8988T (cell line): Measurements from ENCODE around the gene GPR161.
"Not testable (repeated sequence)": the region's sequence is repeated elsewhere in the genome, so short reads cannot be mapped to it uniquely, and the experiment has no call there.

Source experiments
- DNase-seq: peaks from one replicate; pipeline ENCODE4 v3.0.0; 2011

The GPR161 gene

DNA sequence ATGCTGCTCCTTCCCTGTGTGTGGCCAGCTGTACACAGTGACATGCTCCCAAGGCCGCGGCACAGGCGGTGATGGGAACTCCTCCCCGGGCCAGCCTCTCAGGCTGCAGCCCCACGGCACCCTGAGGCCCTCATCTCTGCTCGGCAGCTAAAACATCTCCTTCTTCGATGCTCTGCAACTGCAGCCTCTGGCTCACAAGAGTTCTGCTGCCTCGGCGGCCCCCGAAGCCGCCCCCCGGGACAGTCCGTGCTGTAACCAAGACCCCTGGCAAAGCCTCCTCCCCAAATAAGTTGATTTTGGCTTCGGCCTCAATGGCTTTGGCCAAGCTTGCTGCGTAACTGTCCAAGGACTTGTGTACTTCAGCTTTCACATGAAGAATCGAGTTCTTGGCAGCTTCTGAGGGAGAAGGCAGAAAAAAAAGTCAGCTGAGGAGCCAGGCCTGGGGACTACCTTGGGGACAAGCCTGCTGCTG is 51.3 kb downstream of the GPR161 start:
- no peak for DNase-seq

DNA sequence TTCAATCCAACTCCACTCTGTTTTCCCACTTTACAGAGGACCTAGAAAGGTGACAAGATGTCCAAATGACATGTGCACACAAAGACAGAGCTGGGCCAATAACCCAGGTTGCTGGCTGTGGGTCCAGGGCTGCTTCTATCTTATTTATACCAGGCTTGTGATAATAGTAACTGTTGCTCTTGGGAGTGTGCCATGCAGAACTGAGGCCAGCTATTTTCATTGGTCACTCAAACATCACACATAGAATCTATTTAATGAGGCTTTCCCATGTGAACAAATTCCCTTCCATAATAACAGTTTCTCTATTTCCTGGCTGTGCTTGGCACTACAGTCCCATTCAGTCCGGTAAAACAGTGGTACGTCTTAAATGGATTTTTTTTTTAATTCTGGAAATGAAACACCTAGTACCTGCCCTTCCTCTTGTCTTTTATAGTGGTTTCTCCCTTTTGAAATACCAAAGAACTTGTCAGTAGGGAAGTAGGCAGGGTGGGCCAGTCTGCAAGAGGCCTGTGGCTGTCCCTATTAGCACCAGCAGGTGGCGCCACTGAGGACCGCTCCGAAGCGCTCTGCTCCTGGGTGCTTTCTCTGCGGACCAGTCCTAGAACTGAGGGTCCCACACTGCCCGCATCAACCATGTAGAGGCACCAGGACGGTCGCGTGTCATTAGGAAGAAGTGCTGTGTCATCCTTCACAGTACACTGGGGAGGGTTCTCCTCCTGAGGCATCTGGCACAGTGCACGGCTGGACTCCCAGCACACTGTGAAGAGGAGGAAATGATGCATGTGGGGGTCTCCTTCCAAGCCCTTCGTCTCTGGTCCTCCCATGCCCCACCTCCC is 52.1 kb downstream of the GPR161 start:
- DNase-seq = peak; percentile 66

DNA sequence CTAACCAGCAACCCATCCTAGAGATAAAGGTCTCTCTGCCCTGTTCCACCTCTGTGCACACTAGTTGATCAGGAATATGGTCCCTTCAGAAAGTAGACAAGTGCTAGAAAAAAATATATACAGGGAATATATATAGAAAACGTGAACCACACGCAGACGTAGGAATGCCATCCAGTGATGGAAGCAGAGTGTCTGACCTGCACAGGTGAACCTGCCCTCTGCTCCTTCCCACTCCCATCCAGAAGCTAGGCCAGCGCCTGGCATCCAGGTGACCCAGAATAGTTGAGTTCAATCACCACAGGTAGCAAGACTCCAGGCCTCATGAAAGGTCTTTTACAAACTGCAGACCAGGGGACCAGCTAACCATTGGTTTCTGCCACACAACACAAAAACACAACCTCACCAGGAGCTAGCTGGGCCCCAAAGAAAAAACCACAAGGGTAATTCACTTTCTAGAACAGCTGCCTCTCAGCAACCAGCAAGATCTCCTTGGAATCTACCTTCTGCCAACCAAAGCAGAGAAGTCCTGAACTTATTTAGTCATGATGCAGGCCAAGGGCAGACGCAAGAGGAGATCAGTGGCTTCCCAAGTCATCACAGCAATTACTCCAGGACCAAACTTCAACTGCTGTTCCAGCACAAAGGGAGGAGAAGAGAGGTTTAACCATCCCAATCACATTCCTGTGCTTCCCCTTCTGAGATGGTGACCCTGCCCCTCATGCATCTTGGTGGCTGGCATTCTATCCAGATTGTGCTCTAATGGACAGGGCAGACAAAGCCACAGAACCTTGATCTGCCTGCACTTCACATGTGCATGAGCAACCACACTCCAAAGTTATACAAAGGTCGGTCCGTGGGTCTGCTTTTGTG is 53.0 kb downstream of the GPR161 start:
- no peak for DNase-seq

DNA sequence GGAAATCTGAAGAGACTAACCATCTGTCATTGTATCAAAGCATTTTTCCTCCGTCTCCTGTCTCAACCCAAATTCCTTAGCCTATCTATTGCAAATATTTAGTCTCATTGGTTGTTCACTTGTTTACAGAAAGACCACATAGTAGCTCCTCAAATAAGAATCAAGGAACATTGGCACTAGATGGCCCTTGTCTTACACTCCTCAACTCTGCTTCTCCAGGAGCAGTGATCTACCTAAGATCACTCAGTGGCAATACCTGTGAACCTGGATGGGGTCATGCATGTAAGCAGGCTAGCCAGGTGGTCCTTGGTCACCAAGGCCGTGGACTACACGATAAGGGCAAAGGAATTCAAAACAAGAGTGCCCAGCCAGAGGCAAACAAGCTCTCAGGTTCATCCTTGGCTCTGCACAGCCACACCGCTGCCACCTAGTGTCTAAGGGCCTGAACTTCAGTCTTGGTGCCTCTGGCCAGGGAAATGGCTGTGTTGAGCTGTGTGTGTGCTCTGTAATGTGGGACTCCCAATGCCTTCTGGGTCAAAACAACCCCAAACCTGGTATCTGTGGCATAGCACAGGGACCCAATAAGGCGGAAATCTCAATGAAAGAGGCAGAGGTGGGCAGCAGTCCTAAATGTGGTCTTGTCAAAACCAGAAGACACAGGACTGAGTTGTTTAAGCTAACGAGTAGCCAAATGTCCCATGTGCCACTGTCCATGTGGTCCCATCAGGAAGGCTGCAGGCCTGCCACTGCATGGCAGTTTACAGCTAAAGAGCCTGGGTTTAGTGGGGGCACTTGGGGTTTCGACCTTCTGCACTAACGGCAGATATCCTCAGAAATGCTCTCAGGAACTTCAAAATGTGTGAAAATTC is 54.5 kb downstream of the GPR161 start:
- DNase-seq = peak; percentile 64

DNA sequence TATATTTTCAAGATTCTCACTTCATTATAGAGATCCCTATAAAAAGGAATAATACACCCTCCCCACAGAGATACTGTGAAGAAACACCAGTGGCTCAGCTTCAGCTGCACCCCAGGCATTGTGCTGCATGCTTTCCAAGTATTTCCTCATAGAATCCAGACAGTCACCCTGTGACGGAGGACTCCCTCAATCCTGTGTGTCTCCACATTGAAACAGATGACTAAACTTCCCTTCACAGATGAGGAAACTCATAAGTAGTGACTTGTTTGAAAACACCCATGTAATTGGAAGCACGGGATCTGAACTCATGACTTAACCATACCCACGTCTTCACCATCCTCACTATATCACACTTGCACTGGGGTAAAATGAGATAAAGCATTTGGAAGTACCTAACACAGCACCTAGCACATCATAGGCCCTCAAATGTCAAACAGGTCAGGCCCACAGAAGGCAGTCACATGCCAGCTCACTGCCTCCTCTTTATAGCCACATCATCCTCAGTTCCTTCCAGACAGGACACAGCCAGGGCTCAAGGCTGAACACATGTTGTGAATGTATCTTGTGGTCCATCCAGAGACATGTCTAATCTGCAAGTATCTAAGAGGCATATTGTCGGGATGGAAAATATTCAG is 55.2 kb downstream of the GPR161 start:
- no peak for DNase-seq

DNA sequence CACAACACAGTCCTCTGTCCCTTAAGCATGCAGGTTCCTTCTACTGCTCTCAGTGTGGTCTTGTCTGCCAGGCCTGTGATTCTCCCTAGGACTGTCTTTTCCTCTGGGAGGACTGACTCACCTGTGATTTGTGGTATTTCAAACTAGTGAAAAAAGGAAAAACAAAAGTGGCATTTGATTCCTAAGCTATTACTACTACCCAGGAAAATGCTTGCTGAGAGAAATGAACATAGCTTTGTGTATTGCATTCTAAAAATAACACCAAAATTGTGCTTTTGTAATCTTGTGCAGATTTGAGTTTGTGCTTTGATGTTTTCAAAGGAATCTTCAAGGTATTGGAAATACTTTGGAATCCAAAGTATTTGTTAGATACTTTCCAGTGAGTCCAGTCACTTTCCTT is 57.0 kb downstream of the GPR161 start:
- no peak for DNase-seq

DNA sequence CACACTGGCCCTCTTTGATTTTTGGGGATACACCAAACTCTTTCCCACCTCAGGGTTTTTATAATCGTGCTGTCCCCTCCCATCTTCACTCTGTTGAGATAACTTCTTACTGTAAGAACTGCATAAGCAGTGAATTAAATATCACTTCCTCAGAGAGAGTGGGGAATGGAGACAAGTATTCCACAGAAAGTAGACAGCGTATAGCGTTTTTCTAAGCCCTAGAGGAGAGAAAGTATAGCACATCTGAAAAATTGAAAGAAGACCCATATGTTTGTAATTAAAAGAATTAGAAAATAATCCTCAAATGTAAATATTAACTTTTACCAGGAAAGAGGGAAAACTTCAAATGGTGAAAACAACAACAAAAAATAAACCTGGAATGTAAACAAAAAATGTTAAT is 67.3 kb downstream of the GPR161 start:
- DNase-seq = no peak

DNA sequence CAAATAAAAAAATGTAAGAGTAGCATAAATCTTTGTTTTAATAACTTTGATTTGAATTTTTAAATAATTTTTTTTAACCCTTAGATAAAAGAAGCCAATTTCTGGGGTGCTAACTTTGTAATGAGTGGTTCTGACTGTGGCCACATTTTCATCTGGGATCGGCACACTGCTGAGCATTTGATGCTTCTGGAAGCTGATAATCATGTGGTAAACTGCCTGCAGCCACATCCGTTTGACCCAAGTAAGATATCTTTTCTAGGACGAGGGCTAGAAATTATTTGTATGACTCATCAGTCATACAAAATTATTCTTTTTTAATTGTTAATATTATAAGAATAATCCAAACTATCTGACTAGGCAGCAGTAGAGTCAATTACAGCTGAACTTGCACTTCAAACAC is 71.2 kb downstream of the GPR161 start:
- no peak for DNase-seq

DNA sequence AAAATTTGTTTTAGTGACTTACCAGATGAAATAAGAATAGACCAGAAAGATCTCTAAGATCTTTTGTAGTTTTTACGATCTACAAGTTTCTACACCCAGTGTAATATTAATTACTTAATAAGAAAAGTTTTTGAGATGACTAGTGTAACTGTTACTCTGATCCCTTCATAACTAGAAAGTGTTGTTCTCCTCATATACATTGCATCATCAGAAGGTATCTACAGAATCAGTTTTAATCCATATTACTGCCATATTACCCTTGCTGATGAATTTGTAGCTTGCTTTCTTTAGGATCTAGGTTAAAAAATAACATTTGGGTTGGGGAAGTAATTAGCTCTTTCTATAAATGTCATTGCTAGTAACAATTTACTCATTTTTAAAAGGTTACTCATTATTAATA is 72.5 kb downstream of the GPR161 start:
- no peak for DNase-seq

DNA sequence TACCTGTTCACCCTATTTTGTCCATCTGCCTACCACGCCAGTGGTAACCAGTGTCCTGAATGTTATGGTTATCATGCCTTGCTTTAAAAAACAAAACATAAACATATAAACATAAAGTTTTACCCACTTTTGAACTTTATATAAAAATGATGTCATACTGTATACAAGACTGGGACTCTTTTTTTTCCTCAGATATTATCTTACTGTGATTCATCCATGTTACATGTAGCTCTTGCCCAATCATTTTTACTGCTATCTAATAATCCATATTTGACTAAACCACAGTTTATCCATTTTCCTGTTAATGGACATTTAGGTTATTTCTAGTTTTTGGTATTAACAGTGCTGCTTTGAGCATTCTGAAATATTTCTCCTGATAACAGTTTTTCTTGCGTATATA is 78.8 kb downstream of the GPR161 start:
- DNase-seq = no peak

DNA sequence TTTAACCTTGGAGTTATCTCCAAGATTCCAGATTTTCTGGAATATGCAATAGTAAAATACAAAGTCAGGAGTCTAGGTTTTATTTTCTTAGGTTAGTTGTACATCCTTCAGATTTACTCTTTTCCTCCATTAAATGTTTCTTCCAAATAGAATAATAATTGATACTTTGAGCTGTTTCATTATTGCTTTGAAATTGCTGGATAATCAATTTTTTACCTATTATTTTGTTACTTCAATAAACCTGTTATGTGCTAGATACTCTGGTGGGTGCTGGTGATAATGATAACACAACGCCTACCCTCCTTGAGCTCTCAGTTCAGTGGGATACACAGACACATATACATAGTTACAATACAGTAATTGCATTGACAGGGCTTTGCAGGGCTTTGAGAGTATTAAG is 79.4 kb downstream of the GPR161 start:
- DNase-seq = no peak

DNA sequence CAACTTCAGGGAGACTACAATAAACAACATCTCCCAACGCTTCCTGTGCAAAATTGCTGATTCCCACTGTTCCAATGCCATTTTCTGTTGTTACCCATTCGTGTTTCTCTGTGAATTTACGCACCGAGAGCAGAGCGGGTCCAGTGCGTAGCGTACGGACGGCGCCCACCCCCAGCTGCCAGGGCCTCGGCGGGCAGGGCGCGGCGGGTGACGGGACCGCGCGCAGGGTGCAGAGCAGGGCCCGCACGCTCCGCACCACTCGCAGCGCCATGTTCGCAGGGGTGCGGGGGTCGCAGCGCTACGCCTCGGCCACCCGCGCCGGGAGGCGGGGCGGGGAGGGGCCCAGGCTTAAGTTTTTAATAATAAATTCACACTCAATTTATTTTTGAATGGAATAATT is 80.6 kb downstream of the GPR161 start:
- not testable (repeated sequence) for DNase-seq

DNA sequence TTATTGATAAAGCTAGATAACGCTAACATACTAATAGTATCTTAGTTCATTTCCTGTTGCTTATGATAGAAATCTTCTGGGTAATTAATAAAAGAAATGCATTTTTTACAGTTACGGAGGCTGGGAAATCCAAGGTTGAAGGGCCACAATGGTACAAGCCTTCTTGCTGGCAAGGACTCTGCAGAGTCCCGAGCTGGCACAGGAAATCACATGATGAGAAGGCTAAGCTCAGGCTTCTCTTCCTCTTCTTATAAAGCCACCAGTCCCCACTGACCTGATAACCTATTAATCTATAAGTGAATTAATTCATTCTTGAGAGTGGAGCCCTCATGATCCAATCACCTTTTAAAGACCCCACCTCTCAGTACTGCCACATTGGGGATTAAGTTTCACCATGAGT is 82.6 kb downstream of the GPR161 start:
- DNase-seq = no peak

DNA sequence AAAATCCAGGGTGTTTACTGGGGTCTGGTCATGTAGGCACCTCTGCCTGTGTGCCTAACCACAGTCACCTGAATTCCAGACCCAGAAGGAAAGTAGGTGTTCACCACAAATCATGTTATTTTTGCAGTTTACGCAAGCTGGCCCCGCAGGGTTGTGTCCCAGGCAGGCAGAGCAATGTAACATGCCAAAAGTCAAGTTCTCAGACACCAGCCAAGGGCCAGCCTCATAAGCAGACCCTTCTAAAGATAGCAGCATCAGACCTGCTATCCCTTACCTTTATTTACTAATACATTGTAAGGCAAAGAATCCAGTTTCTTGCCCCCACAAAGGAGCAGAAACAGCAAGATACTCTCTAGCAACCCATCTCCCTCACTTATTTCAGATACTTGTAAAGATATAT is 83.0 kb downstream of the GPR161 start:
- no peak for DNase-seq

DNA sequence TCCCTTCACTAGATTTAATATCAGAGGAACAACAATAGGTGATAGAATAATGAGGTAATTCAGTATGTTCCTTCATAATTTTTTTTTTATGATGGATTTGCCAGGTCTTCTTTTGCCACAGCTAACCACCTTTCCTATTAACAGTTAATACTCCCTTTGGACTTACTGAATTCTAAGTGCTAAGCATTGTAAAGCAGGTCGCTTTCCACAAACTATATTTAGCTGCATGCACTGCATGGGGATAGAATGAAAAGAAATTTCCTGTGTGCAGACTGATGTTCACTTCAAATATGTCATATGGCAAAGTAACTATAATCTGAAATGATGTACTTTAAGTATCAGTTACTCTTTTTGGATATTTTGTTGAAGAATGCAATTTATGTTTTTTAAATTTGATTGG is 85.8 kb downstream of the GPR161 start:
- DNase-seq = no peak

DNA sequence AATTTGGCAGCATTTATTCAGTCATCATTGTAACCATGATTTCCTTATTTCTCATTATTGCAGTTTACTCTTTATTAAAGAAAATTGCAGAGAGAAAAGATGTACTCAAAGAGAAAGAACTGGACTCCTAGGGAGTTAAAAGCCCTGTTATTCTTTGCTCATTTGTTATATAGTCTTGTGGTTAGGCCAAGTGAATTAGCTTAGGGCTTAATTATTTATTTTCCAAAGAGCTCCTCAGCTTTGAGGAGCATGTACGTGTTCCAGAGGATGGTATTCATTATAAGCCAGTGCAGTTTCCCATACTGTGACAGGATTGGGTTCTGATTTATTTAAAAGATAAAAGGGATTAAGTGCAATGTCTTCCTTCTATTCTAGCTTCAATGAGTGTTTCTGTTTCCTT is 86.4 kb downstream of the GPR161 start:
- DNase-seq = no peak

DNA sequence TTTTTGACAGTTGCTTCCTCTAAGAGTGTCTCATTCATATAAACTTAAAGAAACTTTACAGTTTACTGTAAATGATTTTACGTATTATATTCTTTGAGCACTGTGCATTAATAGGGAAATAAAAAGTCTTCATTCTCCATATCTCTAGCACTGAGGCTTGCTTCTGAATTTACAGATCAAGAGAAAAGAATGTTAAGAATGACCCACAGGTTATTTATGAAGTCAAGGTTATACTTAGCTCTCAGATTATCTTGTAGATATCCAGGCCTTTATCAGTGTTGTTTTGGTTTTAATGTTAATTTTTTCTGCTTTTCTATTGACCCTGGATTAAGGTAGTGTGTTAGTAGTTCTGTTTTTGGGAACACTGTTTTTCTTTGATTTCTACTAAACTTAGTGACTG is 91.4 kb downstream of the GPR161 start:
- DNase-seq = no peak

DNA sequence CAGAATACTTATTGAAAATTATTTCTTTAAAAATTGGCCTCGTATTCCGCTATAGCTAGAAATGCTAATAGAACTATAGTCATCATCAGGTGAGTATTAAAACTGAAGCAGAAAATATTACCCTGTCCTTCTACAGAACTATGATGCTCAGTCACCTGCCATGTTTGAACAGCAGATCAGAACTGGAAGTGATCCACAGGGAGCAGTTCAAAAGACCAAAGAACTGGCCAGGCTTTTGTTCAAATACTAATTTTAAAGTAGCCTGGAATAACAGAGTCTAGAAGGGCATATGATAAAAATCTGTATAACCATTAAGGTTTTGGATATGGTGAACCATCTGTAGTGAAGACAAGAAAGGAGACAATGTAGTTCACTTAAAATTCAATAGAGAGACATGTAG is 94.4 kb downstream of the GPR161 start:
- no peak for DNase-seq

DNA sequence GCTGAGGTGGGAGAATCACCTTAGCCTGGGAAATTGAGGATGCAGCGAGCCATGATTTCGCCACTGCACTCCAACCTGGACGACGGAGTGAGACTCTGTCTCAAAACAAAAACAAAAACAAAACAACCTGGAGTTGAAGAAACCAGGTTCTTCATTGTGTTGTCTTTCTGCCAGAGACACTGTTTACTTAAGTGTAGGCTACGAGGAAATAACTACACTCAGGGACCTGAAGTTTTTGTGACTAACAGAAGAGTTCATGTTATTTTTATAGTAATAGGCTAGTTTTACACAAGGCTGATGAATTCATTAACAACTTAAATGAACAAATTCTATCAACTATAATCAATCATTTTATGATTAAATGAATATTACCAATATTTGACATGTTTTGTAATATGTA is 101.4 kb downstream of the GPR161 start:
- no peak for DNase-seq

DNA sequence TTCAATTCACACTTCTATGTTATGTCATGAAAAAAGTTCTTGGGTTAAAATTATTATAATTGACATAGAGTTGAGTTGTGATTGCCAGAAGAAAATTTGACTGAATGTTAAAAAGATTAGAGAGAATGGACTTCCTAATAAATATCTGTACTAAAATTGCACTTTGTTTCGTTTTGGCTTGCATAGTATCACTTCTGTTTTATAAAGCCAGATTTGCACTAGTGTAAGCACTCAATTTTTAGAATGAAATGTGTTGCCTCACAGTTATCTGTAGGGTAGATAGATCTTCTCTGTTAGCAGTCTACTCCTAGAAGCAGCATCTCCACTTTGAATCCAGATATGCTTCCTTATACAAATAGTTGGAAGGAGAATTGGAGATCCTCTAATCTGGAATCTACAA is 104.7 kb downstream of the GPR161 start:
- DNase-seq = no peak

DNA sequence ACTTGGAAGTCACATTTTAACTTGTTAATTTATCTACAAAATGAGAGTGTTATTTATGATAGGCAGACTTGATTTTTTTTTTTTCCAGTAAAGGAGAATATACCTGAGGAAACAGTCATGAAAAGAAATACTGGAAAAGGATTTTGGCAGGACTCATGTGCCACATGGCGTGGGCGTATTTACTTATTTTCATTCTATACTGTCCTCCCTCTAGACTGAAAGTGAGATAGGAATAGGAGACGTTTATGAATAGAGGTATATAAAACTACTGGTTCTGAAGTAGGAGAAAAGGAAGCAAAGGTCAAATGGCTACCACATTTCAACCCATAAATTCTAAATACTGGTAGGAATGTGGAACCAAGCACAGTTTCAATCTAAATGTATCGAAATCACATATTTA is 105.1 kb downstream of the GPR161 start:
- no peak for DNase-seq

DNA sequence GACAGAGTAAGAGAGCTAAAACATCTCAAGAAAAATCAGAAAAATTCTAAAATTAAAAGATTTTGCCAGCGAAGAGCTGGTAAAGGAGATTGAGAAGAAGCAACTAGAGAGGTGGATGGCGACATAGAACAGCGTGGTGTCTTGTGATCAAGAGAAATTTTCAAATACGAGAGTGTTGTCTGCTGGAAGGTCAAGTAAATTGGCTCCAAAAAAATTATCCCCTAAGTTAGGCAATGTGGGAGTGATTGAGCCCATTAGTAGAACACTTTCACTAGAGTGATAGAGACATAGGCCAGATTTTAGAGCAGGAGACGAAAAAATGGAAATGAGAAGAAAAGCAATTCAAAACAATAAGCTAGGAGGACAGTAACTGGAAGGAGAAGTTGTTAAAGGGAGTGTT is 105.5 kb downstream of the GPR161 start:
- no peak for DNase-seq
